GM23338 (cell line): ENCODE measurements around the gene NCOR2. TPM values are rescaled to one million over a fixed set of nuclear protein-coding genes. Genes with fewer than 3 reads are reported as not detected.

ENCODE experiments used
- ATAC-seq: fragments of 200-7000 bp; cut with Tn5 transposase; 3 replicates; pipeline ENCODE4 v1.9.1; 2020
- DNase-seq: peaks from one replicate; pipeline ENCODE4 v3.0.0-alpha.2; 2015; ENCODE audit warnings: low spot score
- H2AFZ ChIP-seq: fragments of 200-600 bp; sonication (generic); 2 replicates; pipeline ENCODE4 v1.8.0; 2016; ENCODE audit warnings: antibody characterized with exemption, mild to moderate bottlenecking, moderate library complexity
- H3F3A ChIP-seq: fragments of 200-600 bp; sonication (generic); replicated peaks from 2 replicates; pipeline ENCODE4 v1.8.0; 2017; ENCODE audit warnings: antibody characterized with exemption, mixed run types, low read depth
- H3K27ac ChIP-seq: fragments of 200-600 bp; sonication (generic); 2 replicates; pipeline ENCODE4 v1.6.1; 2016; ENCODE audit warnings: low read depth
- H3K27me3 ChIP-seq: fragments of 200-600 bp; sonication (generic); 2 replicates; pipeline ENCODE4 v1.8.0; 2016; ENCODE audit warnings: mild to moderate bottlenecking, mixed run types, moderate library complexity; ENCODE audit not compliant: insufficient read depth
- H3K36me3 ChIP-seq: fragments of 200-600 bp; sonication (generic); 2 replicates; pipeline ENCODE4 v1.8.0; 2016; ENCODE audit warnings: mild to moderate bottlenecking; ENCODE audit not compliant: insufficient read depth
- H3K4me1 ChIP-seq: fragments of 200-600 bp; sonication (generic); 2 replicates; pipeline ENCODE4 v1.8.0; 2016; ENCODE audit warnings: mild to moderate bottlenecking, moderate library complexity; ENCODE audit not compliant: insufficient read depth
- H3K4me2 ChIP-seq: fragments of 200-600 bp; sonication (generic); 2 replicates; pipeline ENCODE4 v1.7.1; 2017; ENCODE audit warnings: mixed run types
- H3K4me3 ChIP-seq: fragments of 200-600 bp; sonication (generic); 2 replicates; pipeline ENCODE4 v1.6.1; 2016; ENCODE audit warnings: mixed run types
- H3K79me2 ChIP-seq: fragments of 200-600 bp; sonication (generic); replicated peaks from 2 replicates; pipeline ENCODE4 v1.8.0; 2017; ENCODE audit warnings: mild to moderate bottlenecking; ENCODE audit not compliant: insufficient read depth
- H3K9me2 ChIP-seq: fragments of 200-600 bp; sonication (generic); 2 replicates; pipeline ENCODE4 v1.8.0; 2017; ENCODE audit not compliant: insufficient read depth
- H4K20me1 ChIP-seq: fragments of 200-600 bp; sonication (generic); replicated peaks from 2 replicates; pipeline ENCODE4 v1.8.0; 2017; ENCODE audit warnings: mild to moderate bottlenecking; ENCODE audit not compliant: insufficient read depth
- H3K27ac Mint-ChIP-seq: 2 replicates; pipeline ENCODE4 v1.8.0; 2020; ENCODE audit warnings: inconsistent platforms, mild to moderate bottlenecking, moderate library complexity, mixed read lengths
- H3K27me3 Mint-ChIP-seq: 3 replicates; pipeline ENCODE4 v1.8.0; 2022; ENCODE audit warnings: low read depth, mild to moderate bottlenecking, moderate library complexity, mixed read lengths, inconsistent platforms; ENCODE audit not compliant: insufficient read depth, poor library complexity
- H3K36me3 Mint-ChIP-seq: 3 replicates; pipeline ENCODE4 v1.8.0; 2021; ENCODE audit warnings: low read depth, mild to moderate bottlenecking, inconsistent platforms, moderate library complexity, mixed read lengths
- H3K4me1 Mint-ChIP-seq: 3 replicates; pipeline ENCODE4 v1.8.0; 2020; ENCODE audit warnings: mild to moderate bottlenecking, inconsistent platforms, mixed read lengths
- H3K4me3 Mint-ChIP-seq: 3 replicates; pipeline ENCODE4 v1.8.0; 2021; ENCODE audit warnings: moderate library complexity, mild to moderate bottlenecking, inconsistent platforms, mixed read lengths
- H3K9me3 Mint-ChIP-seq: 3 replicates; pipeline ENCODE4 v1.8.0; 2020; ENCODE audit warnings: moderate library complexity, mild to moderate bottlenecking, inconsistent platforms, mixed read lengths
- CREB1 ChIP-seq: fragments of 250-450 bp; sonication (Bioruptor Pico); IDR thresholded peaks from 2 replicates; pipeline ENCODE4 v1.5.0; 2020; ENCODE audit warnings: low read depth, mild to moderate bottlenecking, moderate library complexity
- EZH2 ChIP-seq: fragments of 200-600 bp; sonication (generic); IDR thresholded peaks from one replicate; pipeline ENCODE4 v1.8.0; 2017; ENCODE audit warnings: antibody characterized with exemption, mild to moderate bottlenecking, low read depth; ENCODE audit not compliant: unreplicated experiment
- EZH2phosphoT487 ChIP-seq: fragments of 200-600 bp; sonication (generic); IDR thresholded peaks from one replicate; pipeline ENCODE4 v1.8.1; 2018; ENCODE audit warnings: antibody characterized with exemption; ENCODE audit not compliant: unreplicated experiment
- JUNB ChIP-seq: IDR thresholded peaks from one replicate; pipeline ENCODE4 v1.6.1; 2016; ENCODE audit warnings: antibody characterized with exemption; ENCODE audit not compliant: unreplicated experiment
- NANOG ChIP-seq: IDR thresholded peaks from 2 replicates; pipeline ENCODE4 v1.6.1; 2016; ENCODE audit warnings: antibody characterized with exemption, borderline replicate concordance
- POLR2AphosphoS5 ChIP-seq: IDR thresholded peaks from 2 replicates; pipeline ENCODE4 v1.6.1; 2016; ENCODE audit warnings: antibody characterized with exemption, low read depth
- ZNF114 ChIP-seq: fragments of 250-450 bp; sonication (Bioruptor Pico); IDR thresholded peaks from 2 replicates; pipeline ENCODE4 v1.5.0; 2020; ENCODE audit warnings: mild to moderate bottlenecking, moderate library complexity
- polyA plus RNA-seq: library from polyadenylated mRNA; unstranded; fragments of >200 nt; fragmentation: Nextera tagmentation; extraction: Ambion mirVana; gene quantifications from 2 replicates; pipeline ENCODE4 v1.2.1, GENCODE V29; 2016
- total RNA-seq: library from RNA; depleted of rRNA; stranded (reverse); fragments of >200 nt; shearing (Covaris generic); gene quantifications from 2 replicates; pipeline ENCODE4 v1.2.3, GENCODE V29; 2014
- TF ChIP-seq, protein P1 (sequence below), 2 experiments: fragments of 200-600 bp in 1 of 2; sonication (generic) in 1 of 2; conservative IDR thresholded peaks; 2 replicates each; pipeline versions ENCODE4 v1.5.1 to v1.6.1; 2016 to 2017; ENCODE audit warnings: antibody characterized with exemption in 2 of 2, low read depth in 2 of 2, mild to moderate bottlenecking in 2 of 2, moderate library complexity in 1 of 2
- TF ChIP-seq, protein P2 (sequence below): IDR thresholded peaks from one replicate; pipeline ENCODE4 v1.6.1; 2018; ENCODE audit warnings: antibody characterized with exemption; ENCODE audit not compliant: unreplicated experiment
- TF ChIP-seq, protein P3 (sequence below): fragments of 250-450 bp; sonication (Bioruptor Pico); IDR thresholded peaks from 2 replicates; pipeline ENCODE4 v1.5.0; 2020; ENCODE audit warnings: mild to moderate bottlenecking, moderate library complexity

Gene NCOR2
- total and polyA plus RNA-seq, 2 experiments from 2014 or later = 69.6 to 190 TPM

DNA sequence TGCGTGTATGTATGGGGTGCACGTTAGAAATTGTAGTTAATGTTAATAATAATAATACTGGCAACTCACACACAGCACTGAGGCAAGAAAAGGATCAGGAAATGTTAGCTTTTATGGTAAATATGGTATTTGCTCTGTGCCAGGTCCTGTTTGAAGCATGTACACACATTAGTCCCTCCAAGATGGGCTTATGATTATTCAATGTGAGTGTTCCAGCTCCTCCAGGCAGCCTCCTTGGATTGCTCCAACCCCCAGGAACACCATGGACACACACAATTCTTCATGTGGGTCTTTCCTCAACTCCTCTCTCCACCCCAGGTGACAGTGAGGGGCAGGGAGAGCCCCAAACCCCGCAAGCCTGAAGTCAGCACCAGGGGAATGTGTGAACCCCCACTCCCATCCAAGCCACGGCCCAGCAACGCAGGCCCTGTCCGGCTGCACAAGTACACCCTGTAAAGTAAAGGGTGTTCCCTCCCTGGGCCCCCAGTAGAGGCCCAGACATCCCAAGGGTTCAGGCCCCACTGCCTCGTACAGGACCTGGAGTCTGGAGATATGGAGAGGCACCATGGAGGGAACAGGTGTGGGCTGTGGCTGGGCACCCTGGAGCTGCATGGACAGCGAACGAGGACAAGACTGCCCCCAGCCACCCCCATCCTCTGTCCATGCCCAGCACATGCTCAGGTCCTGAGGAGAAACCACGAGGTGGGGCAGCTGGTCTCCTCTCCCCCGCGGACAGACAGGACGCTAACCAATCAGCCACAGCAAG lies 41.3 kb downstream of the NCOR2 start (continued):
- TF ChIP-seq, protein P1, sequence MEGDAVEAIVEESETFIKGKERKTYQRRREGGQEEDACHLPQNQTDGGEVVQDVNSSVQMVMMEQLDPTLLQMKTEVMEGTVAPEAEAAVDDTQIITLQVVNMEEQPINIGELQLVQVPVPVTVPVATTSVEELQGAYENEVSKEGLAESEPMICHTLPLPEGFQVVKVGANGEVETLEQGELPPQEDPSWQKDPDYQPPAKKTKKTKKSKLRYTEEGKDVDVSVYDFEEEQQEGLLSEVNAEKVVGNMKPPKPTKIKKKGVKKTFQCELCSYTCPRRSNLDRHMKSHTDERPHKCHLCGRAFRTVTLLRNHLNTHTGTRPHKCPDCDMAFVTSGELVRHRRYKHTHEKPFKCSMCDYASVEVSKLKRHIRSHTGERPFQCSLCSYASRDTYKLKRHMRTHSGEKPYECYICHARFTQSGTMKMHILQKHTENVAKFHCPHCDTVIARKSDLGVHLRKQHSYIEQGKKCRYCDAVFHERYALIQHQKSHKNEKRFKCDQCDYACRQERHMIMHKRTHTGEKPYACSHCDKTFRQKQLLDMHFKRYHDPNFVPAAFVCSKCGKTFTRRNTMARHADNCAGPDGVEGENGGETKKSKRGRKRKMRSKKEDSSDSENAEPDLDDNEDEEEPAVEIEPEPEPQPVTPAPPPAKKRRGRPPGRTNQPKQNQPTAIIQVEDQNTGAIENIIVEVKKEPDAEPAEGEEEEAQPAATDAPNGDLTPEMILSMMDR (conservative IDR thresholded peaks at IDR 0.05; ENCODE audit: low read depth in 2 of 2) = no peak
- TF ChIP-seq EZH2 (no peak), ZNF114 (CRISPR knock-in tag) (no peak), CREB1 (CRISPR knock-in tag) (no peak), EZH2phosphoT487 (no peak), POLR2AphosphoS5 (no peak), NANOG (no peak), JUNB (no peak)
- TF ChIP-seq, protein P2, sequence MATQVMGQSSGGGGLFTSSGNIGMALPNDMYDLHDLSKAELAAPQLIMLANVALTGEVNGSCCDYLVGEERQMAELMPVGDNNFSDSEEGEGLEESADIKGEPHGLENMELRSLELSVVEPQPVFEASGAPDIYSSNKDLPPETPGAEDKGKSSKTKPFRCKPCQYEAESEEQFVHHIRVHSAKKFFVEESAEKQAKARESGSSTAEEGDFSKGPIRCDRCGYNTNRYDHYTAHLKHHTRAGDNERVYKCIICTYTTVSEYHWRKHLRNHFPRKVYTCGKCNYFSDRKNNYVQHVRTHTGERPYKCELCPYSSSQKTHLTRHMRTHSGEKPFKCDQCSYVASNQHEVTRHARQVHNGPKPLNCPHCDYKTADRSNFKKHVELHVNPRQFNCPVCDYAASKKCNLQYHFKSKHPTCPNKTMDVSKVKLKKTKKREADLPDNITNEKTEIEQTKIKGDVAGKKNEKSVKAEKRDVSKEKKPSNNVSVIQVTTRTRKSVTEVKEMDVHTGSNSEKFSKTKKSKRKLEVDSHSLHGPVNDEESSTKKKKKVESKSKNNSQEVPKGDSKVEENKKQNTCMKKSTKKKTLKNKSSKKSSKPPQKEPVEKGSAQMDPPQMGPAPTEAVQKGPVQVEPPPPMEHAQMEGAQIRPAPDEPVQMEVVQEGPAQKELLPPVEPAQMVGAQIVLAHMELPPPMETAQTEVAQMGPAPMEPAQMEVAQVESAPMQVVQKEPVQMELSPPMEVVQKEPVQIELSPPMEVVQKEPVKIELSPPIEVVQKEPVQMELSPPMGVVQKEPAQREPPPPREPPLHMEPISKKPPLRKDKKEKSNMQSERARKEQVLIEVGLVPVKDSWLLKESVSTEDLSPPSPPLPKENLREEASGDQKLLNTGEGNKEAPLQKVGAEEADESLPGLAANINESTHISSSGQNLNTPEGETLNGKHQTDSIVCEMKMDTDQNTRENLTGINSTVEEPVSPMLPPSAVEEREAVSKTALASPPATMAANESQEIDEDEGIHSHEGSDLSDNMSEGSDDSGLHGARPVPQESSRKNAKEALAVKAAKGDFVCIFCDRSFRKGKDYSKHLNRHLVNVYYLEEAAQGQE = no peak

DNA sequence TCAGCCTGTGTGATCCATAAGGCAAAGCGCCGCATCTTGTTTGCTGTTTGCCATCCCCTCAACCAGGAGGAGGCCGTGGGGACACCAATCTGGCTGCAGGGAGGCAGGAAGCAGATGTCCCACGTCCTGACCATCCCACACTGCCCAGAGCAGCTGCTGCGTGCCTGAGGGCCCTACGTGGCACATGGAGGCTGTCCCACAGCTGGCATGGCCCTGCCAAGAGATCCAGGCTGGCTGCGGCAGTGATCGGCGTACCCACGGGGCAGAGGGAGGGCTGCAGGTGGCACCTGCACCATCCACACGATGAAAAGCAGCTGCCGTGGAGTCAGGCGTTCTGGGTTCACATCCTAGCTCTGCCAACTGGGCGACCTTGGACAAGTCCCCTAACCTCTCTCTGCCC lies 42.0 kb downstream of the NCOR2 start:
- Histone ChIP-seq H3K4me1 (no peaks in the 10 kb centered on the region; the same call in 1 of the 2 replicates), H3K4me3 (no peak overlapping the region), H3F3A (0 out of 2 replicates have a peak, but pooled peaks cover 3% of the 10 kb centered on the region), H3K27ac (no peak overlapping the region), H2AFZ (no peak overlapping the region), H3K27me3 (no peaks in the 10 kb centered on the region), H3K4me2 (no peak overlapping the region), H3K79me2 (peaks cover 99% of the 10 kb centered on the region), H4K20me1 (peaks cover 37% of the 10 kb centered on the region), H3K9me2 (no peaks in the 10 kb centered on the region), H3K36me3 (no peaks in the 10 kb centered on the region)
- ATAC-seq (no peak), DNase-seq (no peak)
- H3K4me3 Mint-ChIP-seq = no peak overlapping the region
- H3K27me3 Mint-ChIP-seq = peaks cover 10% of the 10 kb centered on the region
- peaks cover 6% of the 10 kb centered on the region; the same call in 2 of the 3 replicates for H3K9me3 Mint-ChIP-seq
- peaks cover 24% of the 10 kb centered on the region for H3K36me3 Mint-ChIP-seq
- H3K27ac Mint-ChIP-seq = no peak overlapping the region
- peaks cover 22% of the 10 kb centered on the region for H3K4me1 Mint-ChIP-seq
- TF ChIP-seq CREB1 (CRISPR knock-in tag) = no peak
- TF ChIP-seq, protein P1 (conservative IDR thresholded peaks at IDR 0.05; ENCODE audit: low read depth in 2 of 2) = no peak
- TF ChIP-seq, protein P3, sequence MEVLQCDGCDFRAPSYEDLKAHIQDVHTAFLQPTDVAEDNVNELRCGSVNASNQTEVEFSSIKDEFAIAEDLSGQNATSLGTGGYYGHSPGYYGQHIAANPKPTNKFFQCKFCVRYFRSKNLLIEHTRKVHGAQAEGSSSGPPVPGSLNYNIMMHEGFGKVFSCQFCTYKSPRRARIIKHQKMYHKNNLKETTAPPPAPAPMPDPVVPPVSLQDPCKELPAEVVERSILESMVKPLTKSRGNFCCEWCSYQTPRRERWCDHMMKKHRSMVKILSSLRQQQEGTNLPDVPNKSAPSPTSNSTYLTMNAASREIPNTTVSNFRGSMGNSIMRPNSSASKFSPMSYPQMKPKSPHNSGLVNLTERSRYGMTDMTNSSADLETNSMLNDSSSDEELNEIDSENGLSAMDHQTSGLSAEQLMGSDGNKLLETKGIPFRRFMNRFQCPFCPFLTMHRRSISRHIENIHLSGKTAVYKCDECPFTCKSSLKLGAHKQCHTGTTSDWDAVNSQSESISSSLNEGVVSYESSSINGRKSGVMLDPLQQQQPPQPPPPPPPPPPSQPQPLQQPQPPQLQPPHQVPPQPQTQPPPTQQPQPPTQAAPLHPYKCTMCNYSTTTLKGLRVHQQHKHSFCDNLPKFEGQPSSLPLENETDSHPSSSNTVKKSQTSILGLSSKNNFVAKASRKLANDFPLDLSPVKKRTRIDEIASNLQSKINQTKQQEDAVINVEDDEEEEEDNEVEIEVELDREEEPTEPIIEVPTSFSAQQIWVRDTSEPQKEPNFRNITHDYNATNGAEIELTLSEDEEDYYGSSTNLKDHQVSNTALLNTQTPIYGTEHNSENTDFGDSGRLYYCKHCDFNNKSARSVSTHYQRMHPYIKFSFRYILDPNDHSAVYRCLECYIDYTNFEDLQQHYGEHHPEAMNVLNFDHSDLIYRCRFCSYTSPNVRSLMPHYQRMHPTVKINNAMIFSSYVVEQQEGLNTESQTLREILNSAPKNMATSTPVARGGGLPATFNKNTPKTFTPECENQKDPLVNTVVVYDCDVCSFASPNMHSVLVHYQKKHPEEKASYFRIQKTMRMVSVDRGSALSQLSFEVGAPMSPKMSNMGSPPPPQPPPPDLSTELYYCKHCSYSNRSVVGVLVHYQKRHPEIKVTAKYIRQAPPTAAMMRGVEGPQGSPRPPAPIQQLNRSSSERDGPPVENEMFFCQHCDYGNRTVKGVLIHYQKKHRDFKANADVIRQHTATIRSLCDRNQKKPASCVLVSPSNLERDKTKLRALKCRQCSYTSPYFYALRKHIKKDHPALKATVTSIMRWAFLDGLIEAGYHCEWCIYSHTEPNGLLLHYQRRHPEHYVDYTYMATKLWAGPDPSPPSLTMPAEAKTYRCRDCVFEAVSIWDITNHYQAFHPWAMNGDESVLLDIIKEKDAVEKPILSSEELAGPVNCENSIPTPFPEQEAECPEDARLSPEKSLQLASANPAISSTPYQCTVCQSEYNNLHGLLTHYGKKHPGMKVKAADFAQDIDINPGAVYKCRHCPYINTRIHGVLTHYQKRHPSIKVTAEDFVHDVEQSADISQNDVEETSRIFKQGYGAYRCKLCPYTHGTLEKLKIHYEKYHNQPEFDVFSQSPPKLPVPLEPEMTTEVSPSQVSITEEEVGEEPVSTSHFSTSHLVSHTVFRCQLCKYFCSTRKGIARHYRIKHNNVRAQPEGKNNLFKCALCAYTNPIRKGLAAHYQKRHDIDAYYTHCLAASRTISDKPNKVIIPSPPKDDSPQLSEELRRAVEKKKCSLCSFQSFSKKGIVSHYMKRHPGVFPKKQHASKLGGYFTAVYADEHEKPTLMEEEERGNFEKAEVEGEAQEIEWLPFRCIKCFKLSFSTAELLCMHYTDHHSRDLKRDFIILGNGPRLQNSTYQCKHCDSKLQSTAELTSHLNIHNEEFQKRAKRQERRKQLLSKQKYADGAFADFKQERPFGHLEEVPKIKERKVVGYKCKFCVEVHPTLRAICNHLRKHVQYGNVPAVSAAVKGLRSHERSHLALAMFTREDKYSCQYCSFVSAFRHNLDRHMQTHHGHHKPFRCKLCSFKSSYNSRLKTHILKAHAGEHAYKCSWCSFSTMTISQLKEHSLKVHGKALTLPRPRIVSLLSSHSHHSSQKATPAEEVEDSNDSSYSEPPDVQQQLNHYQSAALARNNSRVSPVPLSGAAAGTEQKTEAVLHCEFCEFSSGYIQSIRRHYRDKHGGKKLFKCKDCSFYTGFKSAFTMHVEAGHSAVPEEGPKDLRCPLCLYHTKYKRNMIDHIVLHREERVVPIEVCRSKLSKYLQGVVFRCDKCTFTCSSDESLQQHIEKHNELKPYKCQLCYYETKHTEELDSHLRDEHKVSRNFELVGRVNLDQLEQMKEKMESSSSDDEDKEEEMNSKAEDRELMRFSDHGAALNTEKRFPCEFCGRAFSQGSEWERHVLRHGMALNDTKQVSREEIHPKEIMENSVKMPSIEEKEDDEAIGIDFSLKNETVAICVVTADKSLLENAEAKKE (CRISPR knock-in tag) = no peak
- TF ChIP-seq NANOG = no peak
- TF ChIP-seq POLR2AphosphoS5 = no peak
